SK-N-SH (cell line): ENCODE data around the gene CAST.

Source experiments
- RFX5 ChIP-seq: IDR thresholded peaks from 2 replicates; pipeline ENCODE4 v1.6.1; 2012; ENCODE audit warnings: mild to moderate bottlenecking, improper control_type of control experiment, low read length
- TF ChIP-seq, protein P1 (sequence below): fragments of 150-350 bp; IDR thresholded peaks from 2 replicates; pipeline ENCODE4 v1.6.1; 2017; ENCODE audit warnings: antibody characterized with exemption, low read length, low read depth, borderline replicate concordance
- TF ChIP-seq, protein P2 (sequence below): IDR thresholded peaks from 2 replicates; pipeline ENCODE4 v1.6.1; 2012; ENCODE audit warnings: mild to moderate bottlenecking, low read depth, low read length, moderate library complexity

- no peak for TF ChIP-seq RFX5
- TF ChIP-seq, protein P1, sequence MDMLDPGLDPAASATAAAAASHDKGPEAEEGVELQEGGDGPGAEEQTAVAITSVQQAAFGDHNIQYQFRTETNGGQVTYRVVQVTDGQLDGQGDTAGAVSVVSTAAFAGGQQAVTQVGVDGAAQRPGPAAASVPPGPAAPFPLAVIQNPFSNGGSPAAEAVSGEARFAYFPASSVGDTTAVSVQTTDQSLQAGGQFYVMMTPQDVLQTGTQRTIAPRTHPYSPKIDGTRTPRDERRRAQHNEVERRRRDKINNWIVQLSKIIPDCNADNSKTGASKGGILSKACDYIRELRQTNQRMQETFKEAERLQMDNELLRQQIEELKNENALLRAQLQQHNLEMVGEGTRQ = no peak
- TF ChIP-seq, protein P2, sequence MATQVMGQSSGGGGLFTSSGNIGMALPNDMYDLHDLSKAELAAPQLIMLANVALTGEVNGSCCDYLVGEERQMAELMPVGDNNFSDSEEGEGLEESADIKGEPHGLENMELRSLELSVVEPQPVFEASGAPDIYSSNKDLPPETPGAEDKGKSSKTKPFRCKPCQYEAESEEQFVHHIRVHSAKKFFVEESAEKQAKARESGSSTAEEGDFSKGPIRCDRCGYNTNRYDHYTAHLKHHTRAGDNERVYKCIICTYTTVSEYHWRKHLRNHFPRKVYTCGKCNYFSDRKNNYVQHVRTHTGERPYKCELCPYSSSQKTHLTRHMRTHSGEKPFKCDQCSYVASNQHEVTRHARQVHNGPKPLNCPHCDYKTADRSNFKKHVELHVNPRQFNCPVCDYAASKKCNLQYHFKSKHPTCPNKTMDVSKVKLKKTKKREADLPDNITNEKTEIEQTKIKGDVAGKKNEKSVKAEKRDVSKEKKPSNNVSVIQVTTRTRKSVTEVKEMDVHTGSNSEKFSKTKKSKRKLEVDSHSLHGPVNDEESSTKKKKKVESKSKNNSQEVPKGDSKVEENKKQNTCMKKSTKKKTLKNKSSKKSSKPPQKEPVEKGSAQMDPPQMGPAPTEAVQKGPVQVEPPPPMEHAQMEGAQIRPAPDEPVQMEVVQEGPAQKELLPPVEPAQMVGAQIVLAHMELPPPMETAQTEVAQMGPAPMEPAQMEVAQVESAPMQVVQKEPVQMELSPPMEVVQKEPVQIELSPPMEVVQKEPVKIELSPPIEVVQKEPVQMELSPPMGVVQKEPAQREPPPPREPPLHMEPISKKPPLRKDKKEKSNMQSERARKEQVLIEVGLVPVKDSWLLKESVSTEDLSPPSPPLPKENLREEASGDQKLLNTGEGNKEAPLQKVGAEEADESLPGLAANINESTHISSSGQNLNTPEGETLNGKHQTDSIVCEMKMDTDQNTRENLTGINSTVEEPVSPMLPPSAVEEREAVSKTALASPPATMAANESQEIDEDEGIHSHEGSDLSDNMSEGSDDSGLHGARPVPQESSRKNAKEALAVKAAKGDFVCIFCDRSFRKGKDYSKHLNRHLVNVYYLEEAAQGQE = no peak
Measured at GRCh38 chr5:96627792-96628398, 34.3 kb upstream of the CAST start.
